Measurements from ENCODE around the gene JPT2.
"Not testable (repeated sequence)": the region's sequence is repeated elsewhere in the genome, so short reads cannot be mapped to it uniquely, and the experiment has no call there.

Gene JPT2

GRCh38 chr16:1710811-1711507 is 32.9 kb downstream of the JPT2 start:
- DNase-seq: no peak

- DNase-seq: no peak
These were observed 34.7 kb downstream of the JPT2 start for GRCh38 chr16:1712791-1713261.

- no peak for DNase-seq
These were observed 35.3 kb downstream of the JPT2 start for GRCh38 chr16:1713331-1713730.

GRCh38 chr16:1713933-1714332 is 35.9 kb downstream of the JPT2 start:
- no peak for DNase-seq

- no peak for DNase-seq
These were observed 37.1 kb downstream of the JPT2 start for GRCh38 chr16:1715220-1715619.

DNA sequence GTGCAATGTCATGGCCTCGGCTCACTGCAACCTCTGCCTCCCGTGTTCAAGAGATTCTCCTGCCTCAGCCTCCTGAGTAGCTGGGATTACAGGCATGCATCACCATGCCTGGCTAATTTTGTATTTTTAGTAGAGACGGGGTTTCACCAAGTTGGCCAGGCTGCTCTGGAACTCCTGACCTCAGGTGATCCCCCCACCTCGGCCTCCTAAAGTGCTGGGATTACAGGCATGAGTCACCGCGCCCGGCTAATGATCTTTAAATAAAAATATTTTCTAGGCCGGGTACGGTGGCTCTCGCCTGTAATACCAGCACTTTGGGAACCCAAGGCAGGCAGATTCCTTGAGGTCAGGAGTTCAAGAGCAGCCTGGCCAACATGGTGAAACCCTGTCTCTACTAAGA is 40.2 kb downstream of the JPT2 start:
- DNase-seq: not testable (repeated sequence)

- peak; percentile 73 for DNase-seq
These were observed 41.6 kb downstream of the JPT2 start for GRCh38 chr16:1719559-1720229.

DNA sequence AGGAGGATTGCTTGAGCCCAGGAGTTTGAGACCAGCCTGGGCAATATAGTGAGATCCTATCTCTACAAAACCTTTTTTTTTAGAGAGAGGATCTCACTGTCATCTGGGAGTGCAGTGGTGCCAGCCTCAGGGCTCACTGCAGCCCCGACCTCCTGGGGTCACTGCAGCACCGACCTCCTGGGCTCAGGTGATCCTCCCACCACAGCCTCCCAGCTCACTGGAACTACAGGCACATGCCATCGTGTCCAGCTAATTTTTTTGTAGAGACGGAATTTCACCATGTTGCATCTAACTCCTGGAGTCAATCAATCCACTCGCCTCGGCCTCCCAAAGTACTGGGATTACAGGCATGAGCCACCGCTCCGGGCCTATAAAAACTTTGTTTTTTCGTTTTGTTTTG is 43.3 kb downstream of the JPT2 start:
- DNase-seq: no peak

- no peak for DNase-seq
These were observed 45.5 kb downstream of the JPT2 start for GRCh38 chr16:1723450-1724147.

- no peak for DNase-seq
These were observed 46.4 kb downstream of the JPT2 start for GRCh38 chr16:1724491-1724890.

DNA sequence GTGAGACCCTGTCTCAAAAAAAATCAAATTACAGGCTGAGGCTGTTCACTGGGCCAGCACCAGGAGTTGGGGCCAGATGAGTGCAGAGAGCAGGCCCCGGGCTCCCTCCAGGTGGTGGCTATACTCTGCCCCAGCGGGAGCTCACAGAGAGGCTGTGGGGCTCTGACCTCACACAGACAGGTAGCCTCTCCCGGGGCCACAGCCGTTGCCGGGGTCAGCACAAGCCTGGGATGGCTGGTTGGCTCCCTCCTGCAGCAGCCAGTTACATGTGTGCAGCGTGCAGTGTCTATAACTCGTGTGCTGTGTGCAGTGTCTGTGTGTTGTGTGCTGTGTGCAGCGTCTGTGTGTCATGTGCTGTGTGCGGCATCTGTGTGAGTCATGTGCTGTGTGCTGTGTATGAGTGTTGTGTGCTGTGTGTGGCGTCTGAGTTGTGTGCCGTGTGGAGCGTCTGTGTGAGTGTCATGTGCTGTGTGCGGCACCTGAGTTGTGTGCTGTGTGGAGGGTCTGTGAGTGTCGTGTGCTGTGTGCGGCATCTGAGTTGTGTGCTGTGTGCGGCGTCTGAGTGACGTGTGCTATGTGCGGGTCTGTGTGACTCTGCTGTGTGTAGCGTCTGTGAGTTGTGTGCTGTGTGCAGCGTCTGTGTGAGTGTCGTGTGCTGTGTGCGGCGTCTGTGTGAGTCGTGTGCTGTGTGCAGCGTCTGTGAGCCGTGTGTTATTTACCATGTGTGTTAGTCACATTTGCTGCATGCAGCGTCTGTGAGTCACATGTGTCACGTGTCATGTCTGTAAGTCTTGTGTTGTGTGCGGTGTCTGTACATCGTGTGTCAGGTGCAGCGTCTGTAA is 48.8 kb downstream of the JPT2 start:
- DNase-seq: no peak

DNA sequence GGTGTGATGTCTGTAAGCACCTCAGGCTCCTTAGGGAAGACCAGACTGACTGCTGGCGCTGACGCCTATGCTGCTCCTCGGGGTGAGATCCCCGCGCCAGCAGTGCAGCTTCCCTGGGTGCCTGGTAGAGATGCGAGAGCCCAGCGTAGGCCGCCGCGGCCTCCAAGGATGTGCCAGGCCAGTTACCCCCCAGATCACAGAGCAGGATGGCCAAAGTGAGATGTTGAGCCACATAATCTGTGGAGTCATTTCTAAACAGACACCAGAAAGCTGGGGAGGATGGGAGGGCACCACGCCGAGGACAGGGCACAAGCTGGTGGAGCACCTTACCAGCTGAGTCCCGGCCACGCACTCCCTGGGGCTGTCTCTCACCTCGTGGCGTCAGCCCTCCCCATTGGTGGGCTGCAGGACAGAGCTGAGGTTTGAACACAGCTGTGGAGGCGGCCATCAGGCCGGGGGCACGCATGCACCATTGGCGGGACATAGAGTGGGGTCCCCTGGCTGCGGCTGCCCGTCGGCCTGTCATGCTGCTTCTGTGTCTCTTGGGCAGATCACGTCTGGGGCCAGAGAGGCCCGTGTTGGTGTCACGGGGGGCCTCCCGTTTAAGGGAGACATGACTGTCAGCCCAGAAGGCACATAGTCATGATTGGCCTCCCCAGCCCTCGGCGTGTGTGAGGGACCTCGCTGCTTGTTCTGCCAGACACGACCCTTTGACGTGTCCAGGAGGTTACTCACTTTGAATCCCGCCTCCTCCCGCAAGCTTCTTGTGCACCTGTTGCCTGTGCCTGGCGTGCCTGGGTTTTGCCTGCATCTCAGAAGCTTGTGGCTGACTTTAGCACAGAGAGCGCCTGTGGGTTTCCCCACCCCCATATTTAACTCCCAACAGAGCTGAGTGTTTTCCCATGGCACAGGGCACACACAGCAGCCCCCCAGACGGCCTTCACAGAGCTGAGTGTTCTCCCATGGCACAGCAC is 49.9 kb downstream of the JPT2 start:
- DNase-seq: no peak

- DNase-seq: no peak
These were observed 50.9 kb downstream of the JPT2 start for GRCh38 chr16:1729026-1729425.

DNA sequence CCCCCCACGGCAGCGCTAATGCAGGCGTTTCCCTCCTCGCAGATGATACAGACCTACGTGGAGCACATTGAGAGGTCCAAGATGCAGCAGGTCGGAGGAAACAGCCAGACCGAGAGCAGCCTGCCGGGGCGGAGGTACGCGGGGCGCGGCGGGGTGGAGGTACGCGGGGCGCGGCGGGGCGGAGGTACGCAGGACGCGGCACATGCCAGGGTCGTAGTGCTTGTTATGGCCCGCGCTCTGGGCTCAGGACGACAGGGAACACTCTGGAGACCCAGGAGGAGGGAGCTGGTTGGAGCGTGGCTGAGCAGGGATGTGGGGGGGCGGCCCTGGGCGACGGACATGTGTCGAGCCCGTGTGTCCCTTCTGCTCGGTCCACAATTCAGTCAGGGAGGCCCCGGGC is 51.4 kb downstream of the JPT2 start:
- DNase-seq: no peak

DNA sequence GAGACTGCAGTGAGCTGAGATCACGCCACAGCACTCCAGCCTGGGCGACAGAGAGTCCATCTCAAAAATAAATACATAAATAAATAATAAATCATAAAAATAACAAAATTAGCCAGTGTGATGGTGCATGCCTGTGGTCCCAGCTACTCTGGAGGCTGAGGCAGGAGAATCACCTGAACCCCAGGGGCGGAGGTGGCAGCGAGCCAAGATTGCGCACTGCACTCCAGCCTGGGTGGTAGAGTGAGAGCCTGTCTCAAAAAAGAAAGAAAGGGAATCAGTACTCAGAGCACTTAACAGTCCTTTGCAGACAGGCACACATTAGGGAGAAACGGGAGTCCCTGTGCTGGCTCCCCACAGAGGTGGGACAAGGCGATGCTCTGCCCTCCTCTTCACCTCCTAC is 53.0 kb downstream of the JPT2 start:
- DNase-seq: peak; percentile 8

DNA sequence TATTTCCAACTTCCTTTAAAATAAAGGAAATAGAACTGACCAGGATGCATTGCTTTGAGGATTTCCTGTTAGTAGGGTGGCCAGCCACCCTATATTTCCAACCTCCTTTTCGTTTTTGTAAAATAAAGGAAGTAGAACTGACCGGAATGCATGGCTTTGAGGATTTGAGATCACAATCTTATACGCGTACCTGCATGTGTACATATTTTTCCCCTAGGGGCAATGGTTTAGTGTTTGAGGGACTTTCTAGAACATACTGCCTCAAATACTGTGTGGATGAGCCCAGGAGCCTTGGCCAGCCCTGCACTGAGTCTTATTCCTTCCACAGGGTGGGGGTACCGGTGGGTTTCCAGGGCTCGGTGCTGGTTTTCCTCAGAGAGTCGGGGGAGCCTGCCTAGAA is 53.5 kb downstream of the JPT2 start:
- DNase-seq: no peak

DNA sequence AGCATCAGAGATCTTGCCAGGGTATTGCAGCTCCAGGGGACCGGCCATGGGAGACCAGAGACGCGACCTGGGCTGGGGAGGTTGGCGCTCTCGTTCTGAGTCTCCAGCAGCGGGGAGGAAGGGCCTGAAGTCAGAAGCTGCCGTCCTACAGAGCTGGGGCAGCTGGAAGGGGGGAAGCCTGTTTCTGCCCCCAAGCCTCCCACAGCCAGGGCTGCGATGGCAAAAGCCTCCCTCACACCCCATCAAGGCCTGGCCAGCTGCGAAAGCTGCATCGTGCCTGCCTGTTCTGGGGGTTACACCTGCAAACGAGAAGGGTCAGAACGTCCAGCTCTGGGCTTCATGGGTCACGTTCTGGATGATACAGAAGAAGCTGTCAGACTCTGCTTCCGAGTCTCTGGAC is 54.0 kb downstream of the JPT2 start:
- DNase-seq: no peak

DNA sequence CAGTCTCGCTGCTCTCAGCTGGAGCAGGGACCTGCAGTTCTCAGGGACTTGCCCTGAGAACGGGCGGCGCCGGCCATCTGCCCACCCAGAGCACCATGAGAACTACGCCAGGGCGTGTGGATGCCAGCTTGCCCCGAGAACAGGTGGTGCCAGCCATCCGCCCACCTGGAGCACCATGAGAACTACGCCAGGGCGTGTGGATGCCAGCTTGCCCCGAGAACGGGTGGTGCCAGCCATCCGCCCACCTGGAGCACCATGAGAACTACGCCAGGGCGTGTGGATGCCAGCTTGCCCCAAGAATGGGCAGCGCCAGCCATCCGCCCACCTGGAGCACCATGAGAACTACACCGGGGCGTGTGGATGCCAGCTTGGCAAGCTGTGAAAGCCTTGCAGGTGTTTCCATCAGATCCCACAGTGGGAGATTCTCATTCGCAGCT is 54.5 kb downstream of the JPT2 start:
- DNase-seq: not testable (repeated sequence)

DNA sequence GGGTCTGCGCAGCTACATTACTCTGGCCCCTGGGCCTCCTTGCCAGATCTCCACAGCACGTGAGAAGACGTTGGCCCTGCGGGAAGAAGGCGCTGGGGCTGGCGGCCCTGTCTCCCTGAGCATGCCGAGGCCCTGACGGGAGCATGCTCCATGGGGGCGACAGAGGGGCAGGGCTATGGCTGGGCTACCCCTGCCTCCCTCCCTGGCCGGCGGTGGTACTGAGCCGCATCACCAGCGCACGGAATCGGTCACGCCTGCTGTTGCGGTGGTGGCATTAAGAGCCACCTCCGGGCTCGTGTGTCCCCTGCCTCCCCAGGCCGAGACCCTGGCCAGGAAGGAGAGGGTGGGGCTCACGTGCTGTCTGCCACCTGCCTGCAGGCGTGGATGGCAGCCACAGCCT is 56.0 kb downstream of the JPT2 start:
- no peak for DNase-seq

DNA sequence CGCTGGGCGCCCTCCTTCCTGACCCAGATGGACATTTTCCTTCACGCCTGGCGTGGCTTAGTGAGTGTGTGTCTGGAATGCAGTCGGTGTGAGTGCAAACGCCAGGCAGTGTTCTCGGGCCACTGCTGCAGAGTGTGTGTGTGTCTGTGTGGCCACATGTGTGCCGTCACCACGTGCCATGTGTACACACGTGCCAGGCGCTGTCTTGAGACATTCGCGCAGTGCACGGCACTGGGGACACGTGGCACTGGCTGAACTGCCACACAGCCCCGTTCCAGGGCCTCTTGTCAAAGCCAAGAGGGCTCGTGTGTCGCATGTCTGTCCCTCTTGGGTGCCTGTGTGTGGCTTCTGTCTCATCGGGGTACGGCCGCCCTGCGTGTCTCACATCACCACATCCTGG is 56.7 kb downstream of the JPT2 start:
- DNase-seq: no peak

DNA sequence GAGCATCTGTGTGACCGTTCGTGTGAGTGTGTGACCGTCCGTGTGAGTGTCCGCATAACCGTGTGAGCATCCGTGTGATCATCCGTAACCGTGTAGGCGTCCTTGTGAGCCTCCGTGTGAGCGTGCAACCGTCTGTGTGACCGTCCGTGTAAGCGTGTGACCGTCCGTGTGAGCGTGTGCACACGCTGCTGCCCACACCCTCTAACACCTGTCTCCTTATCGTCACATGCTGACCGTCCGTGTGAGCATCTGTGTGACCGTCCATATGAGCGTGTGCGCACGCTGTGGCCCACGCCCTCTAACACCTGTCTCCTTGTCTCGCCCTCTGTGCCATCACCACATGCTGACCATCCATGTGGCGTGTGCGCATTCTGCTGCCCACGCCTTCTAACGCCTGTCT is 62.2 kb downstream of the JPT2 start:
- DNase-seq: no peak

Data from DMS79 (cell line).